NCI-H2029 (cell line): ENCODE data around the gene PCDHGB1.
"Not testable (repeated sequence)": the region's sequence is repeated elsewhere in the genome, so short reads cannot be mapped to it uniquely, and the experiment has no call there.

Experiments
- DNase-seq: peaks from one replicate; lab custom pipeline; 2025; lab: John Stamatoyannopoulos, UW

PCDHGB1 gene

DNA sequence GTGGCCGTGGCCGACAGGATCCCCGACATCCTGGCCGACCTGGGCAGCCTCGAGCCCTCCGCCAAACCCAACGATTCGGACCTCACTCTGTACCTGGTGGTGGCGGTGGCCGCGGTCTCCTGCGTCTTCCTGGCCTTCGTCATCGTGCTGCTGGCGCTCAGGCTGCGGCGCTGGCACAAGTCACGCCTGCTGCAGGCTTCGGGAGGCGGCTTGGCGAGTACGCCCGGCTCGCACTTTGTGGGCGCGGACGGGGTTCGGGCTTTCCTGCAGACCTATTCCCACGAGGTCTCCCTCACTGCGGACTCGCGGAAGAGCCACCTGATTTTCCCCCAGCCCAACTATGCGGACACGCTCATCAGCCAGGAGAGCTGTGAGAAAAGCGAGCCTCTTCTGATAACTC, 3.9 kb upstream of the PCDHGB1 start:
- not testable (repeated sequence) for DNase-seq

DNA sequence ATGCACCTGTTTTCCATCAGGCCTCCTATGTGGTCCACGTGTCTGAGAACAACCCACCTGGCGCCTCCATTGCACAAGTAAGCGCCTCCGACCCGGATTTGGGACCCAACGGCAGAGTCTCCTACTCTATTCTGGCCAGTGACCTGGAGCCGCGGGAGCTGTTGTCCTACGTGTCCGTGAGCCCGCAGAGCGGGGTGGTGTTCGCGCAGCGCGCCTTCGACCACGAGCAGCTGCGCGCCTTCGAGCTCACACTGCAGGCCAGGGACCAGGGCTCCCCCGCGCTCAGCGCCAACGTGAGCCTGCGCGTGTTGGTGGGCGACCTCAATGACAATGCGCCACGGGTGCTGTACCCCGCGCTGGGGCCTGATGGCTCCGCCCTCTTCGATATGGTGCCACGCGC, 1.7 kb downstream of the PCDHGB1 start:
- DNase-seq, result no peak

DNA sequence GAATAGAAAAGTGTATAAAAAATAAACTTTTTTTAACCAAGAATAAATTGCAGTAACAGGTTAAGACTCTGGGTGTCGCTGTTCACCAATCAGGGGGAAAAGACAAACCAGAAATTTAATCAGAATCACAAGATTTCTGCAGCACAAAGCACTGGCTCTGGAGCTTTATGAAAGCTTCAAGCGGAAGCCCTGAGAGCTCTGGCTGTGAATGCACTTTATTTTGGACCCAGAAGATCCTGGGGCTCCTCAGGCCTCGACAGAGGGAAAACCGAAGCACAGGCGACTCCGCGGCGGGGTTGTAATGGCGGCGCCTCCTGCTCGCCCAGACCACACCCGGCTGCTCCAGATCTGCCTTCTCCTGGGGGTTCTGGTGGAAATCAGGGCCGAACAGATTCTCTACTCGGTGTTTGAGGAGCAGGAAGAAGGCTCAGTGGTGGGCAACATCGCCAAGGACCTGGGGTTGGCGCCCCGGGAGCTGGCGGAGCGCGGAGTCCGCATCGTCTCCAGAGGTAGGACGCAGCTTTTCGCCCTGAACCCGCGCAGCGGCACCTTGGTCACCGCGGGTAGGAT, 5.1 kb downstream of the PCDHGB1 start, which contains the start of gene PCDHGA4:
Gene PCDHGA4, plus strand, starts transcription at position 122 of the 570 bp plus-strand sequence. Its CDS starts 87 bp downstream, at position 209.
- DNase-seq, result no peak

DNA sequence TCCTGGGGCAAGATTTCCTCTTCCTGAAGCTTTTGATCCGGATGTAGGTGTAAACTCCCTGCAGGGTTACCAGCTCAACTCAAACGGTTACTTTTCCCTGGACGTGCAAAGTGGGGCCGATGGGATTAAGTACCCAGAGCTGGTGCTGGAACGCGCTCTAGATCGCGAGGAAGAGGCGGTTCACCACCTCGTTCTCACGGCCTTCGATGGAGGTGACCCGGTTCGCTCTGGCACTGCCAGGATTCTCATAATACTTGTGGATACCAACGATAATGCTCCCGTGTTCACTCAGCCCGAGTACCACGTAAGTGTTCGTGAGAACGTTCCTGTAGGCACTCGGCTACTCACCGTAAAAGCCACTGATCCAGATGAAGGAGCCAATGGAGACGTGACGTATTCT, 5.7 kb downstream of the PCDHGB1 start:
- no peak for DNase-seq

DNA sequence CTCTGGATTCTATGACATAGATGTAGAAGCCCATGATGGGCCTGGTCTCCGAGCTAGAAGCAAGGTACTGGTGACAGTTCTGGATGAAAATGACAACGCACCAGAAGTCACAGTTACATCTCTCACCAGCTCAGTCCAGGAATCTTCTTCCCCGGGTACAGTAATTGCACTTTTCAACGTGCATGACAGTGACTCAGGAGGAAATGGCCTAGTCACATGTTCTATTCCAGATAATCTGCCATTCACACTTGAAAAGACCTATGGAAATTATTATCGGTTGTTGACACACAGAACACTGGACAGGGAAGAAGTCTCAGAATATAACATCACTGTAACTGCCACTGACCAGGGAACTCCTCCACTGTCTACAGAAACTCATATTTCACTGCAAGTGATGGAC, 6.2 kb downstream of the PCDHGB1 start:
- DNase-seq, result no peak

DNA sequence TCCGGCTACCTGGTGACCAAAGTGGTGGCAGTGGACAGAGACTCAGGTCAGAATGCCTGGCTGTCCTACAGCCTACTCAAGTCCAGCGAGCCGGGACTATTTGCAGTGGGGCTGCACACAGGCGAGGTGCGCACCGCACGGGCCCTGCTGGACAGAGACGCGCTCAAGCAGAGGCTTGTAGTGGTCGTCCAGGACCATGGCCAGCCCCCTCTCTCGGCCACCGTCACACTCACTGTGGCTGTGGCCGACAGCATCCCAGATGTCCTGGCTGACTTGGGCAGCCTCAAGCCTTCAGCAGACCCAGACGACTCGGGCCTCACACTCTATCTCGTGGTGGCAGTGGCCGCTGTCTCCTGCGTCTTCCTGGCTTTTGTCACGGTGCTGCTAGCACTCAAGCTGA, 7.1 kb downstream of the PCDHGB1 start:
- DNase-seq, result no peak

DNA sequence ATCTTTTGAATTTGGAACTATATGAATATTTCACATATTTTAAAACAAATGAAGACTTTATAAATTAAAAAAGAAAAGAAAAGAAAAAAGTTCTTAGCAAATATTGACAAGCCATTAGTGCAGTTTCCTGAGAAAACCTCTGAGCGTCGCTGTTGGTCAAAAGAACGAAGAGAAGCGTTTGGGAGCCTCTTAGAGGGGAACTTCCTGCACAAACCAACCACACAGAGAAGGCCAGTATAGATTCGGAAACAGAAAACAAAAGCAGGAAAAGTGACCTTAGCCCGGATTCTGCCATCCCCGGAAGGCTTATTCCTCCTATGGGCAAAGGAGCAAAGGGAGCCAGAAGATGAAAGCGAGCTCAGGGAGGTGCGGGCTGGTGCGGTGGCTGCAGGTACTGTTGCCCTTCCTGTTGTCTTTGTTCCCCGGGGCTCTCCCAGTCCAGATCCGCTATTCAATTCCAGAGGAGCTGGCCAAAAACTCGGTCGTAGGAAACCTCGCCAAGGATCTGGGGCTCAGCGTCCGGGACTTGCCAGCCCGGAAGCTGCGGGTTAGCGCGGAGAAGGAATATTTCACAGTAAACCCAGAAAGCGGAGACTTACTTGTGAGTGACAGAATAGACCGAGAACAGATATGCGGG, 10.0 kb downstream of the PCDHGB1 start, which contains the start of gene PCDHGB2:
Gene PCDHGB2, plus strand, starts transcription at position 205 of the 637 bp plus-strand sequence. Its CDS starts 142 bp downstream, at position 347.
- peak; percentile 18 for DNase-seq

DNA sequence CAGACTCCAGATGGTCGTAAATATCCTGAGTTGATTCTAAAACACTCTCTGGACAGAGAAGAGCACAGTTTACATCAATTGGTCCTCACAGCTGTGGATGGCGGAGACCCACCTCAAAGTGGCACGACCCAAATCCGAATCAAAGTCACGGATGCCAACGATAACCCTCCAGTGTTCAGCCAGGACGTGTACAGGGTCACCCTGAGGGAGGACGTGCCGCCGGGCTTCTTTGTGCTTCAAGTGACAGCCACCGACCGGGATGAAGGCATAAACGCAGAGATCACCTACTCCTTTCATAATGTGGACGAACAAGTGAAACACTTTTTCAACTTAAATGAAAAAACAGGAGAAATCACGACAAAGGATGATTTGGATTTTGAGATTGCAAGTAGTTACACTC, 10.8 kb downstream of the PCDHGB1 start:
- DNase-seq, result no peak

DNA sequence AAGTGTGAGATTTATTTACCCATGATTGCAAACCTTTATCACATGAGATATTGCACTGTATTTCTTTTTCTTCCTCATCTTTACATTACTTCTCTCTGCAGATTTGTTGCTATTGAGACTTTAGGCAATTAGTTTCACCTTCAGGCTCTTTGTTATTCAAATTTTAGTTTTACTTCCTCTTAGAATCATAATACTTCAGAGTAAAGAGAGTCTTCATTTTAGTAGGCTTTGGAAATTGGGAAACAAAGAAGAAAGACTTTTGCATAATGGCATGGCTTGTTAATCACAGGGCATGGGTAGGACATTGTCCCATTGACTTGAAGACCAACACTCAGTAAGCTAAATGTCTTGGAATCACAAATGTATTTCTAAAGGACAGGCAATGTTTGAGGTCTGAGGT, 12.8 kb downstream of the PCDHGB1 start:
- no peak for DNase-seq

DNA sequence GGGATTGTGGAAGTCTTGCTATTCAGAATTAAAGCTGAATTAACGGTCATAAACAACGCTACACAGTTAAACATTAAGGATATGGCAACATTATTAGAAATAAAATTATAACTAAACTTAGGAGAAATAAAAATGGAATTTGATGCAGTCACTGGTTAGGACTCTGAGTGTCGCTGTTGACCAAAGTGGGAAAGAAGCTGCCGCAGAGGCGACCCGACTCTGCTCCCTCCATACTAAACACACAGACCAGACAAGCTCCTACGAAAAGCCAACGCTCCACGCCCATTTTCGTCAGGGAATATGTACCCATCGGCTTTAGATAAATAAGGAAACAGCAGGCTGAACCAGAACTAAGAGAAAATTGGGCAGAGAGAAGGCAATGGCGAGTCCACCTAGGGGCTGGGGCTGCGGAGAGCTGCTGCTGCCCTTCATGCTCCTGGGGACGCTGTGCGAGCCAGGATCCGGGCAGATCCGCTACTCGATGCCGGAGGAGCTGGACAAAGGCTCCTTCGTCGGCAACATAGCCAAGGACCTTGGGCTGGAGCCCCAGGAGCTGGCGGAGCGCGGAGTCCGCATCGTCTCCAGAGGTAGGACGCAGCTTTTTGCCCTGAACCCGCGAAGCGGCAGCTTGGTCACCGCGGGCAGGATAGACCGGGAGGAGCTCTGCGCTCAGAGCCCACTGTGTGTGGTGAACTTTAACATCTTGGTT, 14.2 kb downstream of the PCDHGB1 start, which contains the start of gene PCDHGA5:
Gene PCDHGA5, plus strand, starts transcription at position 211 of the 709 bp plus-strand sequence. Its CDS starts 169 bp downstream, at position 380.
- DNase-seq, result no peak

DNA sequence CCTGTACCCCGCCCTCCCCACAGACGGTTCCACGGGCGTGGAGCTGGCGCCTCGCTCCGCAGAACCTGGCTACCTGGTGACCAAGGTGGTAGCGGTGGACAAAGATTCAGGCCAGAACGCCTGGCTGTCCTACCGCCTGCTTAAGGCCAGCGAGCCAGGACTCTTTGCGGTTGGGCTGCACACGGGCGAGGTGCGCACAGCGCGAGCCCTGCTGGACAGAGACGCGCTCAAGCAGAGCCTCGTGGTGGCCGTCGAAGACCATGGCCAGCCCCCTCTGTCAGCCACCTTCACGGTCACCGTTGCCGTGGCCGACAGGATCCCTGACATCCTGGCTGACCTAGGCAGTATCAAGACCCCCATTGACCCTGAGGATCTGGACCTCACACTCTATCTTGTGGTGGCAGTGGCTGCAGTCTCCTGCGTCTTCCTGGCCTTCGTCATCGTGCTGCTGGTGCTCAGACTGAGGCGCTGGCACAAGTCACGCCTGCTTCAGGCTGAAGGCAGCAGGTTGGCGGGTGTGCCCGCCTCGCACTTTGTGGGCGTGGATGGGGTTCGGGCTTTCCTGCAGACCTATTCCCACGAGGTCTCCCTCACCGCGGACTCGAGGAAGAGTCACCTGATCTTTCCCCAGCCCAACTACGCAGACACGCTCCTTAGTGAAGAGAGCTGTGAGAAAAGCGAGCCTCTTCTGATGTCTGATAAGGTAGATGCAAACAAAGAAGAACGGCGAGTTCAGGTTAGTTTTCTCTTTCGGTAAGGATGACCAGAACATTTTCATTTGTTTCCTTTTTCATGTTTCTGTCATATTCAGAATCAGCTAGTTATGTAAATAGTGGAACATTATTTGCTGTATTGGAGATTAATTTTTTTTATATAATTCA, 16.4 kb downstream of the PCDHGB1 start:
- no peak for DNase-seq

DNA sequence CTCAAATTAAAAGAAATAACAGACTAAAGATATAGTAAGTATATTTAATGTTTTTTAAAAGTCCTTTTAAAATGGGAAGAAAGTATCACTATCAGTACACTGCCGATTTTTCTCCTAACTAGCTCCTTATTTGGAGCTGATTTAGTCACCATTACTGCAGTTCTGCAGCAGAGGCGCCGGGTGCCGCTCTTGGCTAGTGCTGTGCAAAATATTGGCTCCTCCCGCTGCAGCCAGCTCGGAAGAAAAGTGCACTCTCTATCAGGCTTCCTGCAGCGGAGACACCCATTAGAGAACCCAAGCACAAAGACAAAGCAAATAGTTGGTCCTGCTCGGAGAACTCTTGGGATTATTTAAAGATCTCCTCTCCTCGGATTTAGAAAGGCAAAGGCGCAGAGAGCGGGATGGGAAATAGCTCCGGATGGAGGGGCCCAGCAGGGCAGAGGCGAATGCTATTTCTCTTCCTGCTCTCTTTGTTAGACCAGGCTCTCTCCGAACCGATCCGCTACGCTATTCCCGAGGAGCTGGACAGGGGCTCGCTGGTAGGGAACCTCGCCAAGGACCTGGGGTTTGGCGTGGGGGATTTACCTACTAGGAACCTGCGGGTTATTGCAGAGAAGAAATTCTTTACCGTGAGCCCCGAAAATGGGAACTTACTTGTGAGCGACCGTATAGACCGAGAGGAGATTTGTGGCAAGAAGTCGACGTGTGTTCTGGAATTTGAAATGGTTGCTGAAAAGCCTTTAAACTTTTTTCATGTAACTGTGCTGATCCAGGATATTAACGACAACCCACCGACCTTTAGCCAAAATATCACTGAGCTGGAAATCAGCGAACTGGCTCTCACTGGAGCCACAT, 20.3 kb downstream of the PCDHGB1 start, which contains the start of gene PCDHGB3:
Gene PCDHGB3, plus strand, starts transcription at position 249 of the 855 bp plus-strand sequence. Its CDS starts 153 bp downstream, at position 402.
- no peak for DNase-seq

DNA sequence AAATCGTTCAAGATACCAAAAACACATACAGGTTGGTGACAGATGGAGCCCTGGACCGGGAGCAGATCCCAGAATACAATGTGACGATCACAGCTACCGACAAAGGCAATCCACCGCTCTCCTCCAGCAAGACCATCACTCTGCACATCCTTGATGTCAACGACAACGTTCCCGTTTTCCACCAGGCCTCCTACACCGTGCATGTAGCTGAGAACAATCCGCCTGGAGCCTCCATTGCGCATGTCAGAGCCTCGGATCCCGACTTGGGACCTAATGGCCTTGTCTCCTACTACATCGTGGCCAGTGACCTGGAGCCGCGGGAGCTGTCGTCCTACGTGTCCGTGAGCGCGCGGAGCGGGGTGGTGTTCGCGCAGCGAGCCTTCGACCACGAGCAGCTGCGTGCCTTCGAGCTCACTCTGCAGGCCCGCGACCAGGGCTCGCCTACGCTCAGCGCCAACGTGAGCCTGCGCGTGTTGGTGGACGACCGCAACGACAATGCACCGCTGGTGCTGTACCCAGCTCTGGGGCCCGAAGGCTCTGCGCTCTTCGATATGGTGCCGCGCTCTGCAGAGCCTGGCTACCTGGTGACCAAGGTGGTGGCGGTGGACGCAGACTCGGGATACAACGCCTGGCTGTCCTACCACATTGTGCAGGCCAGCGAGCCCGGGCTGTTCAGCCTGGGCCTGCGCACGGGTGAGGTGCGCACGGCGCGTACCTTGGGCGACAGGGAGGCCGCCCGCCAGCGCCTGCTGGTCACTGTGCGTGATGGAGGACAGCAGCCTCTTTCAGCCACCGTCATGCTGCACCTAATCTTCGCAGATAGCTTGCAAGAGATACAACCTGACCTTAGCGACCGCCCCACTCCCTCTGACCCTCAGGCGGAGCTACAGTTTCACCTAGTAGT, 21.9 kb downstream of the PCDHGB1 start:
- no peak for DNase-seq

DNA sequence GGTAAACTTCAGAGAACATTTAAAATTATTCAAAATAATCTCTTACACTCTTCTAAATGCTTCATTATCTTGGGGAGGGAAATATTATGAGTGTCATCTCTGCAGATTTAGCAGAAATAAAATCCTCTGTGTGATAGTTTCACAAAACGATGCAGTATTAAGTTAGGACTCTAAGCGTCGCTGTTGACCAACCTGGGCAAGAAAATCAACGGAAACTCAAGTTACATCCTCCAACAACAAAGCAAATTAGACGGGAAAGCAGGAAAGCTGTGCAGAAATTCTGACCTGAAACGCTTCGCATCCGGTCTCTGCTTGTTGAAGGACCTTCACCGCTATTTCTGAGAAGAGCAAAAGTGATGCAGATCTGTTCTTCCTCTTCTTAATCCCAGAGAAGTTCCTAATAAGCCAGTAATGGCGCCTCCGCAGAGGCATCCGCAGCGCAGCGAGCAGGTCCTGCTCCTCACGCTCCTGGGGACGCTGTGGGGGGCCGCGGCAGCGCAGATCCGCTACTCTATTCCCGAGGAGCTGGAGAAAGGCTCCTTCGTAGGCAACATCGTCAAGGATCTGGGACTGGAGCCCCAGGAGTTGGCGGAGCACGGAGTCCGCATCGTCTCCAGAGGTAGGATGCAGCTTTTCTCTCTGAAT, 23.9 kb downstream of the PCDHGB1 start, which contains the start of gene PCDHGA6:
Gene PCDHGA6, plus strand, starts transcription at position 219 of the 645 bp plus-strand sequence. Its CDS starts 193 bp downstream, at position 412.
- no peak for DNase-seq

DNA sequence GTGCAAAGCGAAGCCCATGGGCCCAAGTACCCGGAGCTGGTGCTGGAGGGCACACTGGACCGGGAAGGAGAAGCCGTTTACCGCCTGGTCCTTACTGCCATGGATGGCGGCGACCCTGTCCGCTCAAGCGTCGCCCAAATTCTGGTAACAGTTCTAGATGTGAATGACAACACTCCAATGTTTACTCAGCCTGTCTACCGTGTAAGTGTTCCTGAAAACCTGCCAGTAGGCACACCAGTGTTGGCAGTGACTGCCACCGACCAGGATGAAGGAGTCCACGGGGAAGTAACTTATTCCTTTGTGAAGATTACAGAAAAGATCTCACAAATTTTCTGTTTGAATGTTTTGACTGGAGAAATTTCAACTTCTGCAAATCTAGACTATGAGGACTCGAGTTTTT, 24.7 kb downstream of the PCDHGB1 start:
- DNase-seq, result no peak

DNA sequence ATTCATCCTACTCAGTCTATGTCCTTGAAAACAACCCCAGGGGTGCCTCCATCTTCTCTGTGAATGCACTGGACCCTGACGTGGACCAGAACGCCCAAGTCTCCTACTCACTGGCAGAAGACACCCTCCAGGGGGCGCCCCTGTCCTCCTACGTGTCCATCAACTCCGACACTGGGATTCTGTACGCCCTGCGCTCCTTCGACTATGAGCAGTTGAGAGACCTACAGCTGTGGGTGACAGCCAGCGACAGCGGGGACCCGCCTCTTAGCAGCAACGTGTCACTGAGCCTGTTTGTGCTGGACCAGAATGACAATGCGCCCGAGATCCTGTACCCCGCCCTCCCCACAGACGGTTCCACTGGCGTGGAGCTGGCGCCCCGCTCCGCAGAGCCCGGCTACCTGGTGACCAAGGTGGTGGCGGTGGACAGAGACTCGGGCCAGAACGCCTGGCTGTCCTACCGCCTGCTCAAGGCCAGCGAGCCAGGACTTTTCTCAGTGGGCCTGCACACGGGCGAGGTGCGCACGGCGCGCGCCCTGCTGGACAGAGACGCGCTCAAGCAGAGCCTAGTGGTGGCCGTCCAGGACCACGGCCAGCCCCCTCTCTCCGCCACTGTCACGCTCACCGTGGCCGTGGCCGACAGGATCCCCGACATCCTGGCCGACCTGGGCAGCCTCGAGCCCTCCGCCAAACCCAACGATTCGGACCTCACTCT, 25.7 kb downstream of the PCDHGB1 start:
- not testable (repeated sequence) for DNase-seq

DNA sequence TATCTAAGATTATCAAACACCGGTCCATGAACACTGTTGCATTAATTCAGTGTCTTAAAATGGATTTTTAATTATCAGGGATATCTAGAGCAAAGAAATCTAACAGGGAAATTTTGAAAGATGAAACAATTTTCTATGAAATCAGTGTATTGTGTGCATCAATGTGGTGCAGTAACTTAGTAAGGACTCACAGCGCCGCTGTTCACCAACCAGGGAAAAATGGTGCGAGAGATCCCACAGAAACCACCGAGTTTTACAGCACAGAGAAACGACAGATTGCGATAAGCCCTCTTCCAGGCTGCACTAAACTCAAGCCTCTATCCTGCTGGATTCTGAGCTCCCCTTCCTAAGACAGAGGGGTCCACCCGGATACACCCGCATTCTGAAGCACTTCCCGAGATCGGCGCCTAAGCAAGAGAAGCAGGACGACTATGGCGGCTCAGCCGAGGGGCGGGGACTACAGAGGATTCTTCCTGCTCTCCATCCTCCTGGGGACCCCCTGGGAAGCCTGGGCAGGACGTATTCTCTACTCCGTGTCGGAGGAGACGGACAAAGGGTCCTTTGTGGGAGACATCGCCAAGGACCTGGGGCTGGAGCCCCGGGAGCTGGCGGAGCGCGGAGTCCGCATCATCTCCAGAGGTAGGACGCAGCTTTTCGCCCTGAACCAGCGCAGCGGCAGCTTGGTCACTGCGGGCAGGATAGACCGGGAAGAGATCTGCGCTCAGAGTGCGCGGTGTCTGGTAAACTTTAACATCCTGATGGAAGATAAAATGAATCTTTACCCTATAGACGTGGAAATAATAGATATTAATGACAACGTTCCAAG, 32.8 kb downstream of the PCDHGB1 start, which contains the start of gene PCDHGA7:
Gene PCDHGA7, plus strand, starts transcription at position 274 of the 826 bp plus-strand sequence. Its CDS starts 158 bp downstream, at position 432.
- DNase-seq, result no peak
